Mucosa of gallbladder (tissue), 1 donor: Measurements from ENCODE around the gene FTSJ1. TPM values are rescaled to one million over a fixed set of nuclear protein-coding genes. Genes with fewer than 3 reads are reported as not detected.

ENCODE experiments used
- DNase-seq: peaks from one replicate; pipeline ENCODE4 v3.0.0-alpha.2; 2020; ENCODE audit warnings: low spot score
- total RNA-seq: library from RNA; stranded (reverse); gene quantifications from one replicate; pipeline ENCODE4 v1.2.1, GENCODE V29; 2021
- donor health status: DM: no; HTN: no; CAD: no.

Gene FTSJ1
- total RNA-seq, 1 donor from 2014 or later: 24.6 TPM

- DNase-seq: no peak
Measured at GRCh38 chrX:48470110-48470832, 5.7 kb upstream of the FTSJ1 start, which contains the start of gene SLC38A5. Gene SLC38A5, minus strand, starts transcription at chrX:48470260. Its CDS starts 2,336 bp downstream, at chrX:48467924.

DNA sequence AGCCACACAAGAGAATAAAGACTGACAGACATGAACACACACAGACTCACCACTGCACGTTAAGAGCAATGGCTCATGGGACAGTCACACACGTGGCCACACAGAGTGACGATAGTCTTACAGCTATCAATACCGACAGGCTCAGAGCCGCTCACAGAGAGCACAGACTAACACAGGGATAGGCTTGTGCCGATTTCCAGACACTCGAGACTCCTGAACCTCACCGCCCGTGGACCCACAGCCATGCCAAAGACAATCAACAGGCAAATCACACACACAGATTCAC lies 5.2 kb upstream of the FTSJ1 start:
- DNase-seq: no peak

DNA sequence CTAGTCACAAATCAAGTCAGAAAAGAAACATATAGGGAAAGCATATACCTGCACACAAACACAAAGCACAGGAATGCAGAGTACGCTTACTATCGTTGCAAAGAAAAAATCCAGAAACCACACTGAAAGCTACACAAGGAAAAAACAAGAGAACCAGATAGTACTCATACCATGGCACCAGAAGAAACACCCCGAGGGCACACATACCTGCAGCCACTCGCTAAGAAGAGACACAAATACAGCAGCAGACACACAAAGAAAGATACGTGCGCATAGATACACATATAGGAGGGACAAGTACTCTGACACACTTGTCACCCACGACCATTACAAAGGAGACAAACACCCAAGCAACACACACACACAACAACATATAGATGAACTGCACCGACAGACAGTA lies 4.5 kb upstream of the FTSJ1 start:
- no peak for DNase-seq

DNA sequence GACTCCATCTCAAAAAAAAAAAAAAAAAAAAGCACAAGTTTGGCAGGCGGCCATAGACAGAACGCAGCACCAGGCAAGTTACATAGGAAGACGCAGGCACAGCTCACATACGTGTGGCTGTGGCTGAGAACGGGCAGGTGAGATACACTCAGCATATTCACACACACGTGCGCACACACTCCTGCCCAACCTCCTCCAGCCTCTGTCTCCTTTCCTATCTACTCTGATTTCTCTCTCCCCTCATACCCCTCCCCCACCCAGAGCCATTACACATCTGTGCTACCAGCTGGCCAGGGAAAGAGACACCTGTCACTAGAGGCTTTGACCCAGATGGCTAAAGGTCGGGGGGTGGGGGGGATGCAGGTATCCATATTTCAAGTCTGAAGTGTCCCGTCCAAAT lies 3.8 kb upstream of the FTSJ1 start:
- DNase-seq: no peak

DNA sequence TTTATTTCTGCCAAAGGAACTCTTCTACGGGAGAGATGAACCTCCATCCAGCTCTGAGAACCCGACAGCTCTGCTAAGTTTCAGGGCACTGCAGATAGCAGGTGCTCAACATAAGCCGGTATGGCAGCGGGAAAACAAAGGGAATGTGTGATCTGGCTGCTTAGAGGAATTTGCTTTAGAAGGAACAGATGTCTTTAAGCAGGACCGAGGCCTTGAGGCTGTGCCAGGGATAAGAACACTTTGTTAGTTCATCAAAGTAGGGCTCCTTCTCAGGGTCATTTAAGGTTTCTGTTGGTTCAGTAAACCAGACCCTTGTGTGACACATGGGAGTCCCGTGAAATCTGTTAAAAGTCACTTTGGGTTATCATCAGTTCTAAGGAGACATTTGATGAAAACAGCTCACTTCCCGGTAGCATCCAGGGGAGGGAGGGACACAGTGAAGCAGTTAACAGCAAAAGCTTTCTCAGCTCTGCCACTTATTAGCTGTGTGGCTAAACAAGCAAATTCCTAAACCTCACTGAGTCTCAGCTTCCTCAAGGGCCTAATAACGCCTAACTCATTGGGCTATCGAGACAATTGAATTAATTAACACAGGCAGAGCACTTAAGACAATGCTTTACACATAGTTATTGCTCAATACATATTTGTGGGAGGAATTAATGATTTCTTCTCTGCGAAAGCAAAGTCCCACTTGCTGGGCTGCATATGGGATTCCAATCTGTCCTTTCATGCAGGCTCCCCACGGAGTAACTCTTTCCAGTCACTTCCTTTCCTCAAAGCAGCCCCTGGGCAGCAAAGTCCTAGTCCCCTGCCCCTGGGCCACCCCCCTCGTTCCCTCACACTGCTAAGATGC lies 2.9 kb upstream of the FTSJ1 start:
- no peak for DNase-seq

- DNase-seq: no peak
Measured at GRCh38 chrX:48473704-48473990, 2.4 kb upstream of the FTSJ1 start.

GRCh38 chrX:48474127-48474526 lies 1.9 kb upstream of the FTSJ1 start:
- DNase-seq: no peak

DNA sequence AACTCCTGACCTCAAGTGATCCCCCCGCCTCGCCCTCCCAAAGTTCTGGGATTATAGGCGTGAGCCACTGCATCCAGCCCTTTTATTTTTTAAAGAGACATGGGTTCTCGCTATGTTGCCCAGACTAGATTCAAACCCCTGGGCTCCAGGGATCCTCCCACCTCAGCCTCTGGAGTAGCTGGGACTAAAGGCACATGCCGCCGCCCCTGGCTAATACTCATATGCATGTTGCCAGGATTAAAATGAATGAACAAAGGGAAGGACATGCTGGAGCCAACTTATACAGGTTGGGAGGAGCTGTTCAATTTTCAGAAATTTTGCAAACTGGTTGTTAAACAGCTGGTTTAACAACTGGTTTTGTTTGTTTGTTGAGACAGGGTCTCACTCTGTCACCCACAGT lies 1.4 kb upstream of the FTSJ1 start:
- no peak for DNase-seq

- no peak for DNase-seq
Measured at GRCh38 chrX:48475296-48475695, 703 bp upstream of the FTSJ1 start.

DNA sequence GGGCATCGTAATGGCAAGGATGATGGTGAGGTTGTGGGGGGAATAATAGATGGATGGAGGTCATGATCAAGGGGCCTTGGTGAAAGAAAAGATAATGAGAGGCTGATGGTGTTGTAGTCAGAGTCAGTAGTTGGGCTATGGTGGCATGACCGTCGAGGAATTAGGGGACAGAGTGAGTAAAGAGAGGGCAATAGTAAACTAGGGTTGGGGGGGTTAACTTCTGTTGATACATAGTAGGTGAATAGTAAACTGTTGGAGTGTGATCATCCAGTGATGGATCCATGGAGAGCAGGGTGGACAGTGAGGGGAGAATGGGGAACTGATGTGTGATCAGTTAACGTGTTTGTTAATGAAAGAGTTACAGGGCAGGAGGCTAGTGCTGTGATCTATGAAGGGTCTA lies 920 bp downstream of the FTSJ1 start:
- no peak for DNase-seq

DNA sequence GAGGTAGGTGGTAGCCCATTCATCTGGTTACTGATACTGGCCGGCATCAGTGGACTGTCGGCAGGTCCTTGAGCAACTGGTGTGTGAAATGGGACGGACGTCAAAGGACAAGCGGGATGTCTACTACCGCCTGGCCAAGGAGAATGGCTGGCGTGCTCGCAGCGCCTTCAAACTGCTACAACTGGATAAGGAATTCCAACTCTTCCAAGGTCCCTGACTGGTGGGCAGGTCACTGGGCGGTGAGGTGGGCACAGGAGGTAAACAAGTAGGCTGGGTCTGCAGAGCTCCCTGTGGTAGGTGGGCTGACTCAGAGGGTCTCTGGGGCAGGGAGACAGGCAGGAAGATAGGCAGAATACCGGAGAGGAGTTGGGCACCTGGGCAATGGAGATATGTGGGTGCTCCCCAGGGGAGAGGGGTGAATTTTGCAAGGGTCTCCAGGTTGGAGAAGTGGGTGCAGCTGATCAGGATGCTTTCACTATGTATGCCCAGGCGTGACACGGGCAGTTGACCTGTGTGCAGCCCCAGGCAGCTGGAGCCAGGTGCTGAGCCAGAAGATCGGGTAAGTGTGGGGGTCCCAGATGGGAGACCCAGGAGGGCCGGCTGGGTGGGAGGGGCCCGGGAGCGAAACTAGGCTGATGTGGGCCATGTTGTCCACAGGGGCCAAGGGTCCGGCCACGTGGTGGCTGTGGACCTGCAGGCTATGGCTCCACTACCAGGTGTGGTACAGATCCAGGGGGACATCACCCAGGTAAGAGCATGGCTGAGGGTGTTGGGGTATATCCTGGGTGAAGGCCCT lies 2.2 kb downstream of the FTSJ1 start:
- DNase-seq: no peak

DNA sequence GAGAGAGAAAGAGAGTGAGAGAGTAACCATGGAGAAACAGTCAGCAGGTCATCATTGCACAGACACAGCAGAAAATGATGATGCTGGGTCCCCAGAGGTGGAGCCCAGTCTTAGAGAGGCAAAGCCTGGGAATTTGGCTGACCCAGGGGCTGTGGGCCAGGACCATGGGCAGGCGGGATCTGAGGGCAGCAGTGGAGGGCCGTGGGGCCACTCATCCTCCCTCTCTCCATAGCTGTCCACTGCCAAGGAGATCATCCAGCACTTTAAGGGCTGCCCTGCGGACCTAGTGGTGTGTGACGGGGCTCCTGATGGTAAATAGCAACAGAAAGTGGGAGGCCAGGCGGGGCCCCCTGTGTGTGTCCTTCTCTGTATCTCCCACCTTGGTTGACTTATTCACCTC lies 2.8 kb downstream of the FTSJ1 start:
- DNase-seq: no peak

- no peak for DNase-seq
Measured at GRCh38 chrX:48480142-48480541, 4.1 kb downstream of the FTSJ1 start.

DNA sequence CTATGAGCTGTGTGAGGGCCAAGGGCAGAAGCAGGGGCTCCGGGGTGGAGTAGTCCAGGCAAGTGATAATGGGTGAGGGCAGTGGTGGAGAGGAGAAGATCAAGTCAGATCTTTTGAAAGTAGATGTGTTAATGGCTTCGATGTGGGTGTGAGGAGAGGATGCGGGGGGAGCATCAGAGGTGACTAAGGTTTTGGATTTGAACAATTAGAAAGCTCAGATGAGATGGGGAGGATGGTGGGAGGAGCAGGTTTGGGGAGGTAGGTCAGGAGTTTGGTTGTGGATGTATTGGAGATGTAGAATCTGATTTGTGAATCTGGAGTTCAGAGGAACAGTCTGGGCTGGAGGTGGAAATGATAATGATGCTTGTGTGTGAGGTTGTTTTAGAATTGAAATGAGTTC lies 4.6 kb downstream of the FTSJ1 start:
- no peak for DNase-seq

- no peak for DNase-seq
Measured at GRCh38 chrX:48482526-48482925, 6.5 kb downstream of the FTSJ1 start.

- DNase-seq: no peak
Measured at GRCh38 chrX:48487362-48487798, 11.4 kb downstream of the FTSJ1 start.

DNA sequence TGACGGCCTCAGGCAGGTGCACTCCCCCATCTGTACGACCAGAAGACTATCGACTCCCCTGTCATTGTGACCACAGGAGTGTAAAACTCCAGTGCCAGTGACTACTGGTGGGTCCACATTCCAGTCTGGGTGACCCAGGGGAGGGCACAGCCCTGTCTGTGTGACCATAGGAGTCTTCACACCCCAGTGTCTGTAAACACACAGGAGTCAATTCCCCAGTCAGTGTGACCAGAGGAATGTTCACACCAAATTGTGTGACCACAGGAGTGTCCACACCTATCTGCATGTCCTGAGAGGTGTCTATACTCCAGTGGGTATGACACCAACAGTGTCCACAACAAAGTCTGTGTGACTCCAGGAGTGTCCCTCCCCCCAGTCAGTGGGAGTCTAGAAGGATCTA lies 12.0 kb downstream of the FTSJ1 start:
- no peak for DNase-seq

DNA sequence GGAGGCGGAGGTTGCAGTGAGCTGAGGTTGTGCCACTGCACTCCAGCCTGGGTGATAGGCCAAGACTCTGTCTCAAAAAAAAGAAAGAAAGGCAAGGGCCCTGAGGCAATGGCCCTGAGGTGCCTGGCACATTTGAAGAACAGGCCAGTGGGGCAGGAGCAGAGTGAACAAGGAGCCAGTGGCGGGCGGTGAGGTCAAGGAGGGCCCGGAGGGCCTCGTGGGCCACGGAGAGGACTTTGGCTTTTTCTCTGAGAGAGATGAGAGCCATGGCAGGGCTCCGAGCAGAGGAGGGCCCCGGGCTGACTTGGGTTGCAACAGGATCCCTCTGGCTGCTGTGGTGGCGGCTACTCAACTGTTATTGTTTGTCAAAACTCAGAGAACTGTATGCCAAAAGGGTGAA lies 13.3 kb downstream of the FTSJ1 start:
- DNase-seq: no peak

GRCh38 chrX:48489892-48490291 lies 13.9 kb downstream of the FTSJ1 start:
- DNase-seq: no peak

DNA sequence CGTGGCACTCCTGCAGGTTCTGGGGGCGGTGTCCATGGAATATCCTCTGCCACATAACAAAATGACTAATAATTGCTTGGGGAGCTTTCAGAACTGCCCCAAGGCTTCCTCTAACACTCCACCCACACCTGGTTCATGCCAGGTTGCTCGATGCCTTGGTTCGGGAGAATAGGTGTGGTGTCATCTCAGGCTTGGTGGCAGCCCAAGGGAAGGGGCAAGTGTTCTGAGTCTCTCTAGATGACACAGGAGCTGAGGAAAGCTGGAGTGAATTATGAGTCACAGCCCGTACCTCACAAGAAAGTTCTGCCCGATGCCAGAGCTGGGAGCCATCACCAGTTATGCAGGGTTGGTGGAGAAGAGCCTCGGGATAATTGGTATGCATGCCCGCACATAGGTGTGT lies 14.7 kb downstream of the FTSJ1 start:
- no peak for DNase-seq

GRCh38 chrX:48491809-48492208 lies 15.8 kb downstream of the FTSJ1 start:
- no peak for DNase-seq

DNA sequence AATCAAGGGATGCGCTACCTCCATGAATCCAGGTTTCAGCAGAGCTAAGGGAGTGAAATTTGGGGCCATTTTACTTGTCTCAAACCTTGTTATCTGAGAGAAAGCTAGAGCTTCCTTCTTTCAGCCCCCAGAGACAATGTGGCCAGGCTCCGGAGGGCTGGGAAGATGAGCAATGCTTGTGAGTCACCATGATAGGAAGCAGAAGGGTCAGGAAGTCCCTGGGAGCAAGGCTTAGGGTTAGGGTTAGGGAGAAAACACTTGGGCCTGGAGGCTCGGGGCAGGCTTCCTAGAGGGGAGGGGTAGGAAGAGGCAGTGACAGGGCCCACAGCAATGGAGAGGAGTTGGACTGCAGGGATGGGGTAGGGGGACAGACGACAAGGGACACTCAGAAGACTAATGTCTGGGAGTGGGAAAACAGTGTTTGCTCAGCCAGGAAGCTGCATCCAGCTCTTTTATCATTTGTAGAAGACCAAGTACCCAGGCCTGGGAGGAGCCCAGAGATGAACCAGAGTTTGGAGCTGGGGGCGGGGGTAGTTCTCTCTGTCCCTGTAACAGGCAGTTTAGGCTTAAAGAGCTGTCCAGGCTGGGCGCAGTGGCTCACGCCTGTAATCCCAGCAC lies 16.4 kb downstream of the FTSJ1 start:
- DNase-seq: no peak
